GM06990 (cell line): ENCODE measurements around the gene HDAC5.
A peak's percentile ranks its signal among the peaks of the same experiment; 100 is the strongest.

ENCODE experiments used
- DNase-seq: peaks from one replicate; pipeline ENCODE4 v3.0.0-alpha.2; 2011; ENCODE audit not compliant: insufficient read length; ENCODE audit errors: extremely low read depth
- H3K27me3 ChIP-seq: replicated peaks from 2 replicates; pipeline ENCODE4 v1.6.0; 2011; ENCODE audit warnings: low read length; ENCODE audit not compliant: control insufficient read depth, insufficient read depth
- H3K36me3 ChIP-seq: 2 replicates; pipeline ENCODE4 v1.5.1; 2011; ENCODE audit warnings: low read length; ENCODE audit not compliant: control insufficient read depth, insufficient read depth
- H3K4me3 ChIP-seq: replicated peaks from 2 replicates; pipeline ENCODE4 v1.5.1; 2011; ENCODE audit warnings: low read depth, mild to moderate bottlenecking, control low read depth, low read length
- CTCF ChIP-seq: IDR thresholded peaks from 2 replicates; pipeline ENCODE4 v1.5.1; 2011; ENCODE audit warnings: low read length, control low read depth, mild to moderate bottlenecking, inconsistent platforms; ENCODE audit not compliant: insufficient read depth, poor library complexity, severe bottlenecking

HDAC5 gene

DNA sequence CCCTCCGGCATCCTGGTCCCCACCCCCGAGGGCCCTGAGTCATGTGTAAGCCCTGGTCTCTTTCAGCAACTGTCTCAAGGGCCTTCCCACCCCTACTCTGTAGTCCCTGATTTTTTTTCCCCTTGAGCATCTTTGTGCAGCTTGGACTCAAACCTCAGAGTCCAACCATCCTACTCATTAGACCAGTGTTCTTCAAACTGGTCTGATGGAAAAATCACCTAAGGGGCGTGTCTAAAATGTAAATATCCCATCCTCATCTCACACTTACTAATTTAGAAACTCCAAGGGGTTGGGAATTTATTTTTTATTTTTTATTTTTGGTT, 52.3 kb downstream of the HDAC5 start:
- Histone ChIP-seq H3K27me3 (no peaks in the 10 kb centered on the region), H3K36me3 (peaks cover 15% of the 10 kb centered on the region), H3K4me3 (peak overlapping the region; percentile 87)
- TF ChIP-seq CTCF: no peak
- no peak for DNase-seq

DNA sequence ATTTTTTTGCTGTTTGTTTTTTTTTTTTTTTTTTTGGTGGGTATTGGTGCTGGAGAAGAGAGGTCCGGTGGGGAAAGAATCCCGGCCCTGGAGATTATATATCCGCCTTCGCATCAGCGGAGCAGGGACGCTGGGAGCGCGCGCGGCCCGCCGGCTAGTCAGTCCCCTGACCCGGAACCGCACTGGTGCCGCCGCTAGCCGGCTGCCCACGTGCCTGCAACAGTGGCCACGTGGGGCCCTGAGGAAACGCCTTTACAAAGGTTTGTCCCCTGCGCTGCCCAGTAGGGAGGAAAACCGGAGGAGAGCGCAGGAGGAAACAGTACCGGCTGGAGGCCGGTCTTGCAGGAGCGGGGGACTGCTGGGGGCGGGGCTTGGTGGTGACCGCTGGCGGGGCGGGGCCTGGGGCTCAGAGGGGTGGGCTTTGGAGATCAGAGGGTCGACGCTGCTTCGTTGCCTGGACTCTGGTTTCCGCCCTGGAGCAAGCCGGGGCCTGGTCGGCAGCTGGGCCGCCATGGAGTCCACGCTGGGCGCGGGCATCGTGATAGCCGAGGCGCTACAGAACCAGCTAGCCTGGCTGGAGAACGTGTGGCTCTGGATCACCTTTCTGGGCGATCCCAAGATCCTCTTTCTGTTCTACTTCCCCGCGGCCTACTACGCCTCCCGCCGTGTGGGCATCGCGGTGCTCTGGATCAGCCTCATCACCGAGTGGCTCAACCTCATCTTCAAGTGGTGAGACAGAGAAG, 52.8 kb downstream of the HDAC5 start, which contains the start of gene G6PC3:
TSS of gene G6PC3 (plus strand) at position 281 of the 743 bp plus-strand sequence. CDS start at position 512, 231 bp downstream.
- TF ChIP-seq CTCF: no peak
- no peaks in the 10 kb centered on the region for H3K27me3 ChIP-seq
- peaks cover 12% of the 10 kb centered on the region for H3K36me3 ChIP-seq
- DNase-seq: peak; percentile 90
- peak within 1 kb of the TSS; percentile 87 for H3K4me3 ChIP-seq

DNA sequence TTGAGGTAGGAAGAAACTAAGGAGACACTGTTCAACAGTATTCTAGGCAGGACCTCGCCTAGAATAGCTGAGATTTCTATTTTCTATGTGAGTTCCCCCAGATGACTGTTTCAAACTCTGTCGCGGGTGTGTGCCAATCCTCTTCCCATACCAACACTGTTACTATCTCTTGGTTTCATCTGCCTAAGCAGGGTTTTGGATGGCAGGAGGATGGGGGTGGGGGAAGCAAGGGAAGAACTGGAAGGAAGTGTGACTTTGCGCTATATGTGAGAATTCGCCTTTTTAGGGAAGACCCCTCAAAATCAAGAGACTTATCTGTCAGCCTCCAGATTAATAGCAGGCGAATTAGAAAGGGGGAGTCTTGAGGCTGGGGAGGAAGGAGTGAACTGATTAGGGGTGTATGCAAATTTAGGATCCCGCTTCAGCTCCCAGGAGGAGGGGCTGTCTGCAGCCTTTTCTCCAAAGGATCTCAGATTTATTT, 53.4 kb downstream of the HDAC5 start:
- H3K4me3 ChIP-seq: peak overlapping the region; percentile 87
- no peak for TF ChIP-seq CTCF
- DNase-seq: no peak
- H3K36me3 ChIP-seq: peaks cover 8% of the 10 kb centered on the region
- H3K27me3 ChIP-seq: no peaks in the 10 kb centered on the region

DNA sequence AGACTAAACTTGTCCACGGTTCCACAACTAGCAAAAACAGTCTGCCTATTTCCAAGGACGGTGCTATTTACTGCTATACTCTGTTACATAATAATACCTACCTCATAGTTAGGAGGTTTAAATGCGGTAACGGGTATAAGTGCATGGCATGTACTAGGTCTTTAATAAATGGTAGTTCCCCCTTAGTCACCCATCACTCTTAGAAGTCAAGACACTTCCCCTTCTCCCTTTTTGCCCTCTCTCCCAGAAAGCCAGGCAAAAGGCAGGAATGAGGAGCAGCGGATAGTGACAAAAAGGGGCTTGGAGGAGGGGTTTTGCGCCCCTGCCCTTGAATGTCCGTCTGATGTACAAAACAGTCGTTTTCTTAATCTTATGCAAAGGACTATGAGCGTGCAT, 55.9 kb downstream of the HDAC5 start:
- Histone ChIP-seq H3K36me3 (peaks cover 1% of the 10 kb centered on the region; the same call in 1 of the 2 replicates), H3K4me3 (no peak overlapping the region), H3K27me3 (no peaks in the 10 kb centered on the region)
- no peak for DNase-seq
- TF ChIP-seq CTCF: no peak

DNA sequence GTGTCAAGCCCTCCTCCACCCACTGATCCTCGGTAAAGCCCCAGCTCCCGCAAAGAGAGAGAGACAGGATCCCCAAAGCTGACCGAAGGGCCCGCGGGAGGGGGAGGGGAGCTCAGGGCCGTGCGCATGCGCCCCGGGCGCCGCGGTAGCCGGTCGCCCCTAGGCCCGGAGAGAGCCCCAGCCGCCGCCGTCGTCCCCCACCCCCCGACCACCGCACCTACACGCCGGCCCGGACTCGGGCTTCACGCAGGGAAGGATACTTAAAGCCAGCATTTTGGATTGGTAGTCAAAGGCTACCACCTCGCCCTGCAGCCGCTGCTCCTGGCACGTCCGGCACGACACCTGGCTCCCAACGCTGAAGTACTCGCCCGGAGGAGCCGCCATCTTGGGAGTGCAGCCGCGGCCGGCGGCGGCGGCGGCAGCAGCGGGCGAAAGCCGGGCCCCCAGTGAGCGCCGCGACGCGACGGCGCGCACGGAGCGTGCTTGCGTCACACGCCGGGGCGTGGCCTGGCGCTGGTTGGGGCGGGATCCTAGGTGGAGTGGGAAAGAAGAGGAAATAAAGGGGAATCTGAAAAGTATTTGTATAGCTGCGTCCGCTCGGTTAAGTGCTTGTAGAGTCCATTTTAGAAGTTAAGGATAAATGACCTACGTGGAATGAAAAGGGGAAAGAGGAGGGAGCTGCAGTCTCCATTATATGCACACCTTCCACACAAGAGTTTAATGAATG, 57.1 kb downstream of the HDAC5 start, which contains the start of gene LSM12:
TSS of gene LSM12 (minus strand) at position 468 of the 727 bp plus-strand sequence. CDS start at position 384, 84 bp downstream.
- H3K36me3 ChIP-seq: peaks cover 3% of the 10 kb centered on the region
- no peaks in the 10 kb centered on the region for H3K27me3 ChIP-seq
- peak within 1 kb of the TSS; percentile 80 for H3K4me3 ChIP-seq
- no peak for TF ChIP-seq CTCF
- peak; percentile 96 for DNase-seq
